ENCODE data around the gene ELP1. TPM values are rescaled to one million over a fixed set of nuclear protein-coding genes. Genes with fewer than 3 reads are reported as not detected.

The ELP1 gene
- total and polyA plus RNA-seq, 2 donors (not counting 3 experiments of a cell fraction or from before 2014, with no cell fraction given) = 12.6 to 21.8 TPM

DNA sequence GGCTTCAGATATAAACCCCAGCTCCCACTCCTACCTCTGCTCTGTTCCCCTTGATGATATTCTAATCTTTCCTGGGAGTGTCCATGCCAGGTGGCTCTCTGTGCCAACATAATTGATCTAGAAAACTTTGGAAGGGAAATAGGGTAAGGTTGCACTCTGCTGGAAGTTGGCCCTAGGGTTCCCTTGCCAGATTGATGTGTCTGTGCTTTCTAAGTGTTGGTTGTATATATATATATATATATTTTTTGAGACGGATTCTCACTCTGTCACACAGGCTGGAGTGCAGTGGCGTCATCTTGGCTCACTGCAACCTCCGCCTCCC is 101.8 kb downstream of the ELP1 start:
- no peaks in the 10 kb centered on the region for H4K20me1 ChIP-seq (replicated peaks; ENCODE audit: control insufficient read depth, extremely low read depth, insufficient read depth, low read length)
- FAIRE-seq (no peak), DNase-seq (ENCODE audit: low read depth, low spot score) (no peak)
- no peaks in the 10 kb centered on the region for H3K9me1 ChIP-seq (replicated peaks; ENCODE audit: control insufficient read depth, extremely low read depth, insufficient read depth, low read length)
- H3K79me2 ChIP-seq (ENCODE audit: control insufficient read depth, insufficient read depth, low read length) = no peaks in the 10 kb centered on the region
- H3K27me3 ChIP-seq (ENCODE audit: control insufficient read depth in 2 of 2, insufficient read depth in 2 of 2, low read length in 2 of 2) = peaks cover 2% of the 10 kb centered on the region in 2 experiments
- no peak overlapping the region for H3K27ac ChIP-seq (ENCODE audit: insufficient read depth, low read depth, low read length)
- H3K36me3 ChIP-seq (ENCODE audit: control insufficient read depth in 2 of 2, extremely low read depth in 1 of 2, insufficient read depth in 2 of 2, low read length in 2 of 2) = no peaks in the 10 kb centered on the region
- no peak overlapping the region for H2AFZ ChIP-seq (ENCODE audit: low read depth, low read length)
- no peak overlapping the region for H3K9ac ChIP-seq (replicated peaks; ENCODE audit: extremely low read depth, insufficient read depth, low read length)
- TF ChIP-seq POLR2A (IDR thresholded peaks at IDR 0.05; ENCODE audit: low read depth, low read length) (no peak), EZH2 (IDR thresholded peaks at IDR 0.05; ENCODE audit: borderline replicate concordance, low read depth, low read length, severe bottlenecking) (no peak)
- dilution Hi-C loops (cut with MboI; ENCODE audit: extremely low pct_ligation_motif_present, low sequenced_read_pairs) (no loop called here), intact Hi-C loops (cut with micrococcal nuclease) (no loop called here)
- ChIA-PET CTCF (no interaction called here), POLR2A (no interaction called here)
- BruUV-seq (replicated peaks) = no TSS peak
- H3K9me3 ChIP-seq (replicated peaks; ENCODE audit: control insufficient read depth, insufficient read depth, low read length) = no peaks in the 10 kb centered on the region
- no peak overlapping the region for H3K4me3 ChIP-seq (replicated peaks in 1 of 3; ENCODE audit: insufficient read depth in 1 of 3, low read depth in 1 of 3, low read length in 3 of 3)
- no peak overlapping the region for H3K4me2 ChIP-seq (ENCODE audit: insufficient read depth, low read length)
- H3K4me1 ChIP-seq (ENCODE audit: control insufficient read depth, extremely low read depth, insufficient read depth, low read length) = no peaks in the 10 kb centered on the region

DNA sequence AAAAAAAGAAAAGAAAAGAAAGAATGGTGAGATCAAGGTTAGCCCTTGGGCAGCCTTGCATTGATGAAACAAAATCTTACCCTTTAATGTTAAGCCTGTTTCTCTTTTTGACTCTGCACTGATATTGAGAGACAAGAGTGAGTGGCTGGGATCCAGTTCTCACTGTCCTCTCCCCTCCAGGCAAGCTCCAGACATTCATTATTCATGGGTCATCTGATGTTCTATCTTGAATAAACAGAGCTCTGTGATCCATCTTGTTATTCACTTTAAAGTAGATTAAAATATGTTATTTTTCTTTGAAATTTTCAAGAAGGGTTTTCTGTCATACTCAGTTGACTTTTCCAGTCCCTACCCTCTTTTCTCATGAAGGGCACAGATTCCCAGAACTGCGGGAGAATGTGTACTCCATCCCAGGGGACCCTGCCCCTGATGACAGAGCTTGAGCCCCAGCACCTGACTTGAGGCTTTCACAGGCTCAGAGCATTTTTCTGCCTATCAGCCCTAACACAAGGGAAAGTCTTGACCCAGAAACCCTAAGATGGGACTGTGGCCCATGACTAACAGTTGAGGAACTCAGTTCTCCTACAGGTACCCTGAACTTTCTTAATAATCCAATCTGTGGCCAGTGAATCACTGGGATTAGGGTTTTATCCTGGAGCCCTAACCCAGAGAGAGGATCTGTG is 102.3 kb downstream of the ELP1 start:
- no peaks in the 10 kb centered on the region for H3K79me2 ChIP-seq (ENCODE audit: control insufficient read depth, insufficient read depth, low read length)
- H3K9me3 ChIP-seq (replicated peaks; ENCODE audit: control insufficient read depth, insufficient read depth, low read length) = no peaks in the 10 kb centered on the region
- H3K9ac ChIP-seq (replicated peaks; ENCODE audit: extremely low read depth, insufficient read depth, low read length) = no peak overlapping the region
- H3K4me1 ChIP-seq (ENCODE audit: control insufficient read depth, extremely low read depth, insufficient read depth, low read length) = no peaks in the 10 kb centered on the region
- TF ChIP-seq, protein P1, sequence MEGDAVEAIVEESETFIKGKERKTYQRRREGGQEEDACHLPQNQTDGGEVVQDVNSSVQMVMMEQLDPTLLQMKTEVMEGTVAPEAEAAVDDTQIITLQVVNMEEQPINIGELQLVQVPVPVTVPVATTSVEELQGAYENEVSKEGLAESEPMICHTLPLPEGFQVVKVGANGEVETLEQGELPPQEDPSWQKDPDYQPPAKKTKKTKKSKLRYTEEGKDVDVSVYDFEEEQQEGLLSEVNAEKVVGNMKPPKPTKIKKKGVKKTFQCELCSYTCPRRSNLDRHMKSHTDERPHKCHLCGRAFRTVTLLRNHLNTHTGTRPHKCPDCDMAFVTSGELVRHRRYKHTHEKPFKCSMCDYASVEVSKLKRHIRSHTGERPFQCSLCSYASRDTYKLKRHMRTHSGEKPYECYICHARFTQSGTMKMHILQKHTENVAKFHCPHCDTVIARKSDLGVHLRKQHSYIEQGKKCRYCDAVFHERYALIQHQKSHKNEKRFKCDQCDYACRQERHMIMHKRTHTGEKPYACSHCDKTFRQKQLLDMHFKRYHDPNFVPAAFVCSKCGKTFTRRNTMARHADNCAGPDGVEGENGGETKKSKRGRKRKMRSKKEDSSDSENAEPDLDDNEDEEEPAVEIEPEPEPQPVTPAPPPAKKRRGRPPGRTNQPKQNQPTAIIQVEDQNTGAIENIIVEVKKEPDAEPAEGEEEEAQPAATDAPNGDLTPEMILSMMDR (IDR thresholded peaks at IDR 0.05; ENCODE audit: extremely low read depth in 1 of 2, insufficient read depth in 1 of 2, low read depth in 1 of 2, low read length in 2 of 2) = no peak
- no peak for TF ChIP-seq JUN (IDR thresholded peaks at IDR 0.05; ENCODE audit: borderline replicate concordance, insufficient read depth, insufficient read length, low read depth)
- TF ChIP-seq EZH2 (IDR thresholded peaks at IDR 0.05; ENCODE audit: borderline replicate concordance, low read depth, low read length, severe bottlenecking) = no peak
- TF ChIP-seq, protein P2, sequence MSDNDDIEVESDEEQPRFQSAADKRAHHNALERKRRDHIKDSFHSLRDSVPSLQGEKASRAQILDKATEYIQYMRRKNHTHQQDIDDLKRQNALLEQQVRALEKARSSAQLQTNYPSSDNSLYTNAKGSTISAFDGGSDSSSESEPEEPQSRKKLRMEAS (IDR thresholded peaks at IDR 0.05; ENCODE audit: insufficient read depth, insufficient read length) = no peak
- no peak for TF ChIP-seq POLR2A (IDR thresholded peaks at IDR 0.05; ENCODE audit: low read depth, low read length)
- no peak for TF ChIP-seq POLR2AphosphoS5 (IDR thresholded peaks at IDR 0.05; ENCODE audit: insufficient read depth, low read depth, low read length)
- TF ChIP-seq MYC (IDR thresholded peaks at IDR 0.05; ENCODE audit: low read depth, low read length) = no peak
- TF ChIP-seq FOS (IDR thresholded peaks at IDR 0.05; ENCODE audit: borderline replicate concordance, insufficient read depth, low read length) = no peak
- no peak for TF ChIP-seq GATA2 (IDR thresholded peaks at IDR 0.05; ENCODE audit: insufficient read depth, insufficient read length, low read depth, low read length)
- no TSS peak for BruUV-seq (replicated peaks)
- dilution Hi-C loops (cut with MboI; ENCODE audit: extremely low pct_ligation_motif_present, low sequenced_read_pairs) = no loop called here
- no peak overlapping the region for H3K4me3 ChIP-seq (replicated peaks in 1 of 3; ENCODE audit: insufficient read depth in 1 of 3, low read depth in 1 of 3, low read length in 3 of 3)
- no peak for FAIRE-seq
- ChIA-PET CTCF (no interaction called here), POLR2A (no interaction called here)
- intact Hi-C loops (cut with micrococcal nuclease) = no loop called here
- H3K36me3 ChIP-seq (ENCODE audit: control insufficient read depth in 2 of 2, extremely low read depth in 1 of 2, insufficient read depth in 2 of 2, low read length in 2 of 2) = no peaks in the 10 kb centered on the region
- DNase-seq (ENCODE audit: low read depth, low spot score) = no peak
- H3K27me3 ChIP-seq (ENCODE audit: control insufficient read depth in 2 of 2, insufficient read depth in 2 of 2, low read length in 2 of 2) = peaks cover 2% of the 10 kb centered on the region in 2 experiments
- H3K27ac ChIP-seq (ENCODE audit: insufficient read depth, low read depth, low read length) = no peak overlapping the region
- H4K20me1 ChIP-seq (replicated peaks; ENCODE audit: control insufficient read depth, extremely low read depth, insufficient read depth, low read length) = no peaks in the 10 kb centered on the region
- no peaks in the 10 kb centered on the region for H3K9me1 ChIP-seq (replicated peaks; ENCODE audit: control insufficient read depth, extremely low read depth, insufficient read depth, low read length)
- H3K4me2 ChIP-seq (ENCODE audit: insufficient read depth, low read length) = no peak overlapping the region
- no peak overlapping the region for H2AFZ ChIP-seq (ENCODE audit: low read depth, low read length)

Data from endothelial cell of umbilical vein (primary cell).